HG03097 (cell line): ENCODE results near the gene NOTO.
"Not testable (repeated sequence)": the region's sequence is repeated elsewhere in the genome, so short reads cannot be mapped to it uniquely, and the experiment has no call there.

Experiments
- ATAC-seq: cut with Tn5 transposase; IDR thresholded peaks from one replicate; pipeline ENCODE4 v1.9.1; 2021; ENCODE audit not compliant: unreplicated experiment, low FRiP score

Gene NOTO

DNA sequence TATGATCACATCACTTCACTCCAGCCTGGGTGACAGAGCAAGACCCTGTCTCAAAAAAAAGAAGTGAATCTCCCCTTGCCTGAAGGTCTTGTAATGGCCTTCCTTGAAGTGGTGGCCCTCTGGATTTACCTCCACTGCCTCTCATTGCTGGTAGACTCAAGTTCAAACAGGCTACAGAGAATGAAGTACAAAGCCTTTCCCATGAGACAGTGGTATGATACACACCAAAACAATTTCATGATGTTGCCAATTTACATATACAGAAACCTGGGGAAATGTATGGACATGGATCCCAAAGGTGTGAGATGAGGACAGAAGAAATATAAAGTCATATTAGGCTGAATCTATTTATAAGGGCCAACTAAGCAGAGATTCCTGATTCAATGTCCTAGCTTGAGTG lies 4.8 kb upstream of the NOTO start:
- no peak for ATAC-seq

DNA sequence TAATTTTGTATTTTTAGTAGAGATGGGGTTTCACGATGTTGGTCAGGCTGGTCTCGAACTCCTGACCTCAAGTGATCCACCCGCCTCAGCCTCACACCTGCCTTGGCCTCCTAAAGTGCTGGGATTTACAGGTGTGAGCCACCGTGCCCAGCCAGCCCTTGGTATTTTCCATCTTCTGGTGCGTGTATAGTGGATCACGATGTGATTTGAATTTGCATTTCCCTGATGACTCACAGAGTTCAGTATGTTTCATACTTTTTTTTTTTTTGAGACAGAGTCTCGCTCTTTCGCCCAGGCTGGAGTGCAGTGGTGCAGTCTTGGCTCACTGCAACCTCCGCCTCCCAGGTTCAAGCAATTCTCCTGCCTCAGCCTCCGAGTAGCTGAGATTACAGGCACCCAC lies 2.1 kb upstream of the NOTO start:
- not testable (repeated sequence) for ATAC-seq

DNA sequence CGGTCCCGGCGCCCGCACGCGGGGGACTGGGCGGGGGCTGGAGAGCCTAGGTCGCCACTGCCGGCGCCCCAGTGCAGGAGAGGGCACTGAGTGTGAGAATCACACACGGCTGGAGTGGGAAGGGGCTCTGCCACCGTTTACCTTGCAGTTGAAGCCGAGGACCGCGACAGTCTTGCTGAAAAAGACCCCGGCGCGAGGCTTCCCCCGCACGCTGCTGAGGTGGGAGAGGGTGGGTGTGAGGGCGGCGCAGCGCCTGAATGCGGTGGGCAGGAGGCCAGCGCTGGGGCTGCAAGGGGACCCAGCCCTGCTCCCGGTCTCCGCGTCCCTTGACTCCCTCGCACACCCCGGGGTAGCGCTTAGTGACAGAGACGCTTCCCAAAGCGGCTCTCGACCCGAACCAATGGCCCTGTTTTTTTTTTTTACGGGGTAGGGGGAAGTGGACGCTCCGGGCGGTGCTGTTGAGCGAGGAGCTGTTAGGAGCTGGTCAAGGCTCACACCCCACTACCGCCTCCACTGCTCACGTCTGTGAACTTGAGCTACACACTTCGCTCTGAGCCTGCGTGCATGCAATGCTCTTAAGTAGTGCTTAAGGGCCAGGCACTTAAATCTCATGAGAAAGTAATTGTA lies 794 bp downstream of the NOTO start:
- ATAC-seq = no peak

DNA sequence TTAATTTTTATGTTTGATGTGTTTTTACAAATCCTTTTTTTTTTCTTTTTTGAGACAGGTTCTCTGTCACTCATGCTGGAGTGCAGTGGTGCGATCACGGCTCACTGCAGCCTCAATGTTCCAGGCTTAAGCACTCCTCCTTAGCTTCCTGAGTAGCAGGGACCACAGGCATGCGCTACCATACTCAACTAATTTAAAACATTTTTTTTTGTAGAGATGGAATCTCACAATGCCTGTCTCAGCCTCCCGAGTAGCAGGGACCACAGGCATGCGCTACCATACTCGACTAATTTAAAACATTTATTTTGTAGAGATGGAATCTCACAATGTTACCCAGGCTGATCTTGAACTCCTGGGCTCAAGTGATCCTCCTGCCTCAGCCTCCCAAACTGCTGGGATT lies 3.2 kb downstream of the NOTO start:
- ATAC-seq = no peak

DNA sequence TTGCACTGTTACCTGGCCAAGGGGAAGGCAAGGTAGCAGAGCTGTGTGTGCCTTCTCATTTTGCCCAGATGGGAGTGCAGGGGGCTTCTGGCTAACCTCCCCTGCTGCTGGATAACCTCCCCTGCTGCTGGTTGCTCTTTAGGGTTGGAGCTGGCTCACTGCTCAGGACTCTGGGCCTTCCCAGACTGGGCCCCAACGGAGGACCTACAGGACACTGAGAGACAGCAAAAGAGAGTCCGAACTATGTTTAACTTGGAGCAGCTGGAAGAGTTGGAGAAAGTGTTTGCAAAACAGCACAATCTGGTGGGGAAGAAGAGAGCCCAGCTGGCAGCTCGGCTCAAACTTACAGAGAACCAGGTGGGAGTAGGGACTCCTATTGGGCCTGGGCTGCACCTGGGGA lies 5.9 kb downstream of the NOTO start:
- no peak for ATAC-seq

DNA sequence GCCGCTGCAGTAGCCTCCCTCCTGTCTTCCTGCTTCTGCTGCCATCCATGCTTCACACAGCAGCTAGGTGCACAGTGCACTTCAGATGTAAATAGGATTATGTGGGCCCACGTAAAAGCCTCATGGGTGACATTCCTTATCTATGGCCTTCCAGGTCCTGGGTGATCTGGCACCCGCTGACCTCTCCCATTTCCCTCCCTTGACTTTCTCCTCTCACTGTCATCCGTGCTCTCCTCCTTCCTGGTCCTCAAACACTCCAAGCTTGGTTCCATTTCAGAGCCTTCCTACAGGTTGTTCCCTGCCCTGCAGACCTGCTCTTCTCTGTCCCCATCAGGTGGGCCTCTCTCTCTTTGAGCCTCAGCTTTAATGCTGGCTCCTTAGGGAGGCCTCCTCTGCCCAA lies 7.6 kb downstream of the NOTO start:
- no peak for ATAC-seq

DNA sequence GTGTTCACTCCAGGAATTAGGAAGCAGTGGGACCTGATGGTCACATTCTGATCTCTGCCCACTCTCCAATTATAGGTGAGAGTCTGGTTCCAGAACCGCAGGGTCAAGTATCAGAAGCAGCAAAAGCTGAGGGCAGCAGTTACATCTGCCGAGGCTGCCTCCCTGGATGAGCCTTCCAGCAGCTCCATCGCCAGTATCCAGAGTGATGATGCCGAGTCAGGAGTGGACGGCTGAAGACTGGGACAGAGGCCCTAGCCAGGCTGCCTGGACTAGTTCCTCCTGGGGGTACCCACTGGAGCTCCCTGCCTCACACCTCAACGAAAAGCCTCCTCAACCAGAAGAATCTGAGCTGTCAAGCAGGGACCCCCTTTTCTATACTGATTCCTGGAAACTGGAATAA lies 8.3 kb downstream of the NOTO start:
- no peak for ATAC-seq

DNA sequence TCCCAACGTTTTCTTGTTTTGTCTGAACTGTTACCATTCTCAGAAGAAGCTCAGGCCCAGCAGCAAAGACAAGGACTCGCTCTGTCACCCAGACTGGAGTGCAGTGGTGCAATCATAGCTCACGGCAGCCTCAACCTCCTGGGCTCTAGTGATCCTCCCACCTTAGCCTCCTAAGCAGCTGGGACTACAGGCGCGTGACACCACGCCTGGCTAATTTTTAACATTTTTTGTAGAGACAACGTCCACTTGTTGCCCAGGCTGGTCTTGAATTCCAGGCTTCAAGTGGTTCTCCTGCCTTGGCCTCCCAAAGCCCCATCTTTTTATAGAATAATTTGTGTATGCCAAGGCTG lies 9.7 kb downstream of the NOTO start:
- no peak for ATAC-seq

DNA sequence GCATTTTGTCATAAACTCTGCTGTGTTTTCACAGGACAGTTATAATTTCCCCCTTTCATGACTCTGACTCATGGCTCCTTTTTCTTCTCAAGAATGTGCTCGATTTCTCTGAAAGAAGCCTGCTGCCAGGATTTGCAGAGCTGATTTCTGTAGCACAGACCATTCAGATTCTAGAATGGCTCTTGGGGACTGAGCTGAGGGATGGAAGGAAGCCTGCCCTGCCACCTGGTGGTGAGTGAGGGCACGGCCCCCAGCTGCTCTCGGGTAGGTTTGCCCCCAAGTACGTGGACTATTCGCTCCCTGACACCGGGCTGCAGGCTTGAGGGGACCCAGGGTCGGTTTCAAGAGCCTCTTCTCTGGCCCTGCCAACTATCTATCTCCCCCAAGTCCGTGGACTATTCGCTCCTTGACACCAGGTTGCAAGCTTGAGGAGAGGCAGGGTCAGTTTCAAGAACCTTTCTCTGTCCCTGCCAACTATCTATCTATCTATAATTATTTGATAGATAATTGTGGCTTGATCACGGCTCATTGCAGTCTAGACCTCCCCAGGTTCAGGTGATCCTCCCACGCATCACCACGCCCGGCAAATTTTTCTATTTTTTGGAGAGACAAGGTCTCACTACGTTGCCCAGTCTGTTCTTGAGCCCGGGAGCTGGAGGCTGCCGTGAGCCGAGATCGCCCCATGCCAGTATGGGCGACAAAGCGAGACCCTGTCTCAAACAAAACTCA lies 10.2 kb downstream of the NOTO start:
- peak; percentile 66 for ATAC-seq

DNA sequence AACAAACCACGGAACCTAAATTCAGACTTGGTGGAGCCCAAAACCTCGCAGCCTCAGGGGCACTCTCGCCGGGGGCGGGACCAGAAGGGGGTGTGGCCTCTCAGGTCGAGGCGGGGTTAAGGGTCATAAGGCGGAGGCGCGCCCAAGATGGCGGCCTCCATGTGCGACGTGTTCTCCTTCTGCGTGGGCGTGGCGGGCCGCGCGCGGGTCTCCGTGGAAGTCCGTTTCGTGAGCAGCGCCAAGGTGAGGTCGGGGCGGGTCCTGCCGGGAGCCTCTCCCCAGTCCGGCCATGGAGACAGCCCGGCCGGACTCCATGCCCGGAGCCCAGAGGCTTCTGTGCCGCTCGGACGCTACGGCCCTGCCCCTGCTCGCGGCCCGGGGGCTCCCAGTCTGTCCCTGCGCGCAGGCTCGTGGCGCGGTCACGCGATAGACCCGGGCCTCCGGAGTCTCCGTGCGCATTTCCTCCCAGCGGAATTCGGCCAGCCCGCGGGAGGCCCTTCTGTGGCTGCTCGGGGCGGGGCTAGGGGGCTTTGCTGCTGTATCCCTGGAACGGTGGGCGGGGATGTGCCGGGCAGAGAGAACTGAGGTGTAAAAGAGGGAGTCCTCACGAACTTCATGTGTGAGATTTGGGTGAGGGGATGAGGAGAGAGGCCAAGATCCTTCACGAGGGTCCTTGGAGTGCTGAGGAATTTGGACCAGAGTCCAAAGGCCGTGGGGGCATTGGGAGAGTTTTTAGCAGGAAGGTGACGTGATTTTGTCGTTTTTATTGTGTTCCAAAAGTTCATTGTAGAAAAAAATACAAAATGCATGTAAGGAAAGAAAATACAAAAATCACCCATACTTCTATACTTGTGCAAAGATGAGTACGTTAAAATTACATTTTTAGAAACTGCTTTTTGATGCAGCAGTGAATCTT lies 12.0 kb downstream of the NOTO start, which contains the start of gene SMYD5:
Gene SMYD5 (plus strand): TSS at position 126 of the 916 bp plus-strand sequence. CDS start 22 bp downstream, at position 148.
- ATAC-seq = peak; percentile 91

DNA sequence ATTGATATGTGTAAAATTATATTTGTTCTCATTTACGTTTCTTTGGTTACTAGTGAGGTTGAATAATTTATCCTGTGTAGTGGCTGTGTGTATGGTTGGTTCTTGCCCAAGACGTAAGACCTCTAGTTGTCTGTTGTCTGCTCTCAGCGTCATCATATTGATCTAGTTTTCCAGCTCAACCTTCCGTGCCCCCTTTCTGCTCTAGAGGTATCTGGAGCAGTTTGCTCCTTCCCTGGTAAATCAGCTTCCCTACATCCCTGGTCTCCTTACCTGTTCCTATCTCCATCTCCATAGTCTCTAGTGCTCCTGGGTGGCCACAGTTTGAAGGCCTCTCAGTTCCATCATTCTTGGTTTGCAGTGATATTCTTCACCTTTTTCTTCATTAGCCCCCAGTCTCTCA lies 12.9 kb downstream of the NOTO start:
- ATAC-seq = no peak

DNA sequence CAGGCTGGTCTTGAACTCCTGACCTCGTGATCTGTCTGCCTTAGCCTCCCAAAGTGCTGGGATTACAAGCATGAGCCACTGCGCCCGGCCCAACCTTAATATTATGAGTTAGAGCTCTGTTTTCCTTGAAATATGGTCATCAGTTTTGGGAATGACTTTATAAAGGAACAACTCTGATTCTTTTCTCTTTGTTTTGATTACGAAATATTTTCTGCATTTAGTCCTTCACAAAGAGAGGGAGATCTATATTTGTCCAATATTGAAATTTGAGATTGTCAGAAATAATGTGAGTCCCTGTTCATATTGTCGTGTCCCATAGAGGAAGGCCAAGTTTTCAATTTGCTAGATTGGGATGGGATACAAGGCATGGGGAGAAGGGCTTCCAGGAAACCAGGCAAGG lies 14.8 kb downstream of the NOTO start:
- ATAC-seq = no peak

DNA sequence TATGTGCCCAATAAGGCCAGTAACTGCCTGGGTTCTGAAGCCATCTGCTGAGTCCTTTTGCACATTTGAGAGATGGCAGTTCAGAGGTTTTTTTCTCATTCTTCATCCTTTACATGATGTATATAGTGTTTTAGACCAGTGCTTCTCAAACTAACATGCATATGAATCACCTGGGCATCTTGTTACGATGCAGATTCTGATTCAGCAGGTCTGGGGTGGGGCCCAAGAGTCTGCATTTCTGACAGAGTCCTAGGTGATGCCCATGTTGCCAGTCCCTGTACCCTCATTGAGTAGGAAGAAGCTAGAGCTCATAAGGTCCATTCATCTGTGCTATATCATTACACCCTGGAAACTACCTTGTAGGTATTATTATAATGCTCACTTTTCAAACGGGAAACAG lies 15.5 kb downstream of the NOTO start:
- ATAC-seq = no peak

DNA sequence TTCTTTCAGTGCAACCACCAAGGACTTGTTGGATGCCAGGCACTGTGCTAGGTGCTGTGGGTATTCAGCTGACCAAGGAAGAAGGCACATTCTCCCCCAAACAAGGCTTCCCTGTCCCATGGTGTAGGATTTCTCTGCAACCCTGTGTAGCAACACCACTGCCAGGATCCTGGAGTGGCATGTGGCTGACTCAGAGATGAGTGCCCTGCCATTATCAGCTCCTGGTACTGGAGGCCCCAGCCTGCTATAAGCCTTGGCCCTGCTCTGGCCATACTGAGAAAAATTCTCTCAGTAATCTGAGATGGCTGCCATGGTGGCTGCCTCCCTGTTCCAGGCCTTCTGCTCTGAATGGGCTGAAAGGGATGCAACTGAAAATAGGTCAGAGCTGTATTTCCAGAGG lies 15.9 kb downstream of the NOTO start:
- no peak for ATAC-seq

DNA sequence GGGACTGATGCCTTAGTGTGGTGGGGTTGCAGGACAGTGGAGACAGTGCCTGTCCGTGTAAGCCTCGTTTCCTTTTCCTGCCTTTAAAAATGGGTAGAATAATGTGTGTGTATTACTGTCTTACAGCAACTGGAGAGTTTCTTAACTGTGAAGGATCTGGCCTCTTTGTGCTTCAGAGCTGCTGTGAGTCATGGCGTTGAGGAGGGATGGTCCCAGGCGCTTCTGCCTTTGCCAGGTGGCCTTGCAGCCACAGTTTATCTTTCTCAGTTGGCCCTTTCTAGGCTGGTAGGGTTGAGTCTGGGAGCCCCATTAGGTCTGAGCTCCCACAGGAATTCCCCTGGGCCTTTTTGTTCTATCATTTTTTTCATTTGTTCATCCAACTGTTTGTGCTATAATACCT lies 21.4 kb downstream of the NOTO start:
- ATAC-seq = no peak

DNA sequence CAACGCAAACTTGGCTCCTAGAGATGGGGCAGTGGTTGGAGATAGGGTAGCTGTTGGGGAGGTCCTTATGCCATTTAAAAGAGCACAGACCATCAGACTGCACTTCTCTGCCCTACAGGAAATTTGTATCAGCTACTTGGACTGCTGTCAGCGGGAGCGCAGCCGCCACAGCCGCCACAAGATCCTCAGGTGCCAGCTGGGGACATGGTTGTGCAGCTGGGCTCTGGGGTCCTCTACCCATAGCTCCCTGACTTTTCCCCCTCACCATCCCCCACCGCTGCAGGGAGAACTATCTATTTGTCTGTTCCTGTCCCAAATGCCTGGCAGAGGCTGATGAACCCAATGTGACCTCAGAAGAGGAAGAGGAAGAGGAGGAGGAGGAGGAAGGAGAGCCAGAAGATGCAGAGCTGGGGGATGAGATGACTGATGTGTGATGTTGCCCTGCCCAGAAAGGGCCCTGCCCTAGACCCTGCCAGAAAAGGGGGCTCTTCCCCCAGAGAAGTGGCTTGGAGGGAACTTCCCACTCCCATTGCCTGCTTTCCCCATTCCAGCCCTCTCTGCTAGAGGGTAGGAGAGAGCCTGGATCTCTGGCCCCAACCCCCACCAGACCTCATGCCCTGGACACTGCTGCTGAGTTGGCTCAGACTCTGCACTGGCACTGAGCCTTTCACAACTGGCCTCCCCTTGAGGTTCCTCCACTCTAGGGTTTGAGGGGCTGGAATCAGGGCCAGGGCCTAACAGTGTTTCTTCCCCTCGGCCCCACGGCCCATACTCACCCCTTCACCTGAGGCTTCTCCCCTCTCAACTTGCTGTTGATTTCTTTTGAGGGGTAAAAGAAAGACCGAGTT lies 23.4 kb downstream of the NOTO start:
- no peak for ATAC-seq

DNA sequence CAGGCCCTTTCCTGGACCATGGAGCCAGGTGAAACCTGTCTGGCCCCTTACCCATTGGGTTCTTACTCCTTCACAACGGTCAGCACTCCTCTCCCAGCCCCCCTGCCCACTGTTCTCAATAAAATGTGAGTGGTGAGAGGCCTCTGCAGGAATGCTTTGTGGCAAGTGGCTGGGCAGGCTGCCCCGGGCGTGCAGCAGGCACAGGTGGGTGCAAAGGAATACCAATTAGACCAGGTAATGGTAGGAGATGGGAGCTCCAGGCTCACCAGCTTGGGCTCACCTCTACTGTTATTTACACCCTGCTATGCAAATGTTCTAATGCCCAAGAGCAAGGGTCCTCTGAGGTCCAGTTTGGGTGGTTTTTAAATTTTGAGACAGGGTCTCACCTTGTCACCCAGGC lies 24.7 kb downstream of the NOTO start:
- no peak for ATAC-seq

DNA sequence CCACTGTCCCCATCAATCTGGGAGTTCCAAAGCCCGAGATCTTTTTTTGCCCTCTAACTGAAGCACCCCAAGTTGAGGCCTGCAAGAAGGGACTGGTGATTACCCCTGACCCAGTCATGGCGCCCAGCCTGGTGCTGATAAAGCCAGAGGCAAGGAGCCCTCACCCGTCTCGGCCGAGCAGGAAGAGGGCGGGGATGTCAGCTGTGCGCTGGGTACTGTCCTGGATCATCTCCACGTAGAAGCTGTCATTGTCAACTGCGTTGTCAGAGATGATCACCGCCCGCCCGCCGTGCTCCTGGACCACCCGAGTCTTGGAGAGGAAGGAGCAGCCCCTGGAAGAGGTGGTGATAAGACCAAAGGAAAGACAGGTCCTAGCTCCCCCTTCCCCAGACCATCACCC lies 26.3 kb downstream of the NOTO start:
- no peak for ATAC-seq

DNA sequence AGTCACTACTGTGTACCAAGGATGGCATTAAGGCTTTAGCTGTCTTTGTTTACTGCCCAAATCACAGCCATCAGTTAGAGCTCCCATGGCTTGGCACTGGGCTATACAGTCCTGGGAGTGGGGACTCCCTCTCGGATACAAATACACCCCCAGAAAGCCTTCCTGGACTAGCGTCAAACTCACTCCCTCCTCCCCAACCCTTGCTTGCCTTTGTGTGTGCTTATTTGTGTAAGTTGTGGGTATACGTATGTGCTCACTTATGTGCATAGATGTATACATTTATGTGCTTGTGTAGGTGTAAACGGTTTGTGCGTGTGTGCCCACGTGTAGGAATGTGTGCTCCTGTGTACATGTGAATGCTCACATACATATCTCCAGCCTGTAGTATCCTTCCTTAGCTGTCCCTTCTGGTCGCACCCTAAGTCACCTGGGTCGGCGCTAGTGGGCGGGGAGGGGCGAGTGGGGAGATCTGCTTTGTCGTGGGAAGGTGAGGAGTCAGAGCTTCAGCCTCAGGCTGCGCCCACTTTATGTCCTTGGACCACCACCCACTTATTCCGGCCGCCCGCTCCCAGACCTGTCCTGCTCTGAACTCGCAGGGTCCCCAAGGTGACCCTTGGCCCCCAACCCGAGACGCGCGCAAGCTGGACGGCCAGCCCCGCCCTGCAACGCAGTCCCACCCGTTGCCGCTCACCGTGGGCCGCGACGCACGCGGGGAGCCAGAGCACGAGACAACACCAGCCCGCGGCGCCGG lies 30.2 kb downstream of the NOTO start:
- ATAC-seq = no peak
